ENCODE results near the gene MED19.
"Not testable (repeated sequence)": the region's sequence is repeated elsewhere in the genome, so short reads cannot be mapped to it uniquely, and the experiment has no call there.

The MED19 gene

DNA sequence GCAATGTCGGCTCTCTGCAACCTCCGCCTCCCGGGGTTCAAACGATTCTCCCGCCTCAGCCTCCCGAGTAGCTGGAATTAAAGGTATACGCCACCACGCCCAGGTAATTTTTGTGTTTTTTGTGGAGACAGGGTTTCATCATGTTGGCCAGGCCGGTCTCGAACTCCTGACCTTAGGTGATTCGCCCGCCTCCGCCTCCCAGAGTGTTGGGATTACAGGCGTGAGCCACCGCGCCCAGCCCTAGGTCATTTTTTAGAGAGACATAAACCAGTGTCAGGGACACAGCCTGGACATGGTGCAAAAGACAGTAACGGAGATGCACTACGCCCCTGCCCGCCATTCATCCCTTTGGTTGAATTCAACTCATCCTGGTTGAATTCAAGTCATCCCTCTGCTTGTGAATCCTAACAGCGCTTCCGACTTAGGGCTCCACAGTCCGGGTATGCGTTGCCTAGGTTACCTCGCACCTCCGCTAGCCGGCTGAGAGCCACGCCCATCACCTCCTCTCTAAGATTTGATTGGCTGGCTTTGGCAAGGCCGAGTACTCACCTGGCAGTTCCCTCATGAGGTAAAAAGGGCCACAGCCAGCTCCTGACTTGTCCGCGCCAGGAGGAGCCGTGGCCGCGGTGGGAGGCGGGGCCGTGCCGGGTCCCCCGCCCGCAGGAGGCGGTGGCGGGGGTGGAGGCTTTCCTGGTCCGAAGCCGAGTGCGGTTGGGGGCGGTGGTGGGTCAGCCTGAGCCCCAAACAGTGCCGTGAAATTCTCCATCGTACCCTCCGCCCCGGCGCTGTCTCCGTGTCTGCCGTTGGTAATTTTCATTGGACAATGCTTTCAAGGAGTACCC is at the start of gene MED19:
MED19 (minus strand) TSS at position 802 of the 842 bp plus-strand sequence; CDS start at position 766, 36 bp downstream.
- DNase-seq (ENCODE audit: low read depth): peak; percentile 33

- DNase-seq (ENCODE audit: low read depth): no peak
Measured at GRCh38 chr11:57758174-57758573, 46.2 kb upstream of the MED19 start.

DNA sequence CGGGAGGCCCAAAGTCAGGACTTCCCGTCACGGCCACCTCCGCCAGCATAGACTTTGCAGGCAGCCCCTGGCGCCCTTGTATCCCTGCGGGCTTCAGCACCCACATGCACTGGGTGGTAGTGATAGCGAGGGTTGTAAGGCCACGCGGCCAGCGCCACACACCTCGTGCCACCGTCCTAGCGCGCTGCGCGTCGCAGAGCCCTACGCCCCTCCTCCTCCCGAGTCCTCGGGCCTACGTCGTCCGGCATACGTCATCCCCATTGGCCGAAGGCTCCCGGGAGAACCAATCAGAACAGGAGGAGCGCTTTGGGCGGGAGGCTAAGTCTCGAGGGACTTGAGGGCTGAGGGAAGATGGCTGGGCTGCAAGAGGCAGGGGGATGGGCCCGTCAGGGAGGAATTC is 40.9 kb upstream of the MED19 start:
- no peak for DNase-seq (ENCODE audit: low read depth)

- DNase-seq (ENCODE audit: low read depth): no peak
Measured at GRCh38 chr11:57751676-57752253, 39.8 kb upstream of the MED19 start, which contains the start of gene BTBD18. TSS of gene BTBD18 (minus strand) at chr11:57751819. CDS start at chr11:57751188, 631 bp downstream.

DNA sequence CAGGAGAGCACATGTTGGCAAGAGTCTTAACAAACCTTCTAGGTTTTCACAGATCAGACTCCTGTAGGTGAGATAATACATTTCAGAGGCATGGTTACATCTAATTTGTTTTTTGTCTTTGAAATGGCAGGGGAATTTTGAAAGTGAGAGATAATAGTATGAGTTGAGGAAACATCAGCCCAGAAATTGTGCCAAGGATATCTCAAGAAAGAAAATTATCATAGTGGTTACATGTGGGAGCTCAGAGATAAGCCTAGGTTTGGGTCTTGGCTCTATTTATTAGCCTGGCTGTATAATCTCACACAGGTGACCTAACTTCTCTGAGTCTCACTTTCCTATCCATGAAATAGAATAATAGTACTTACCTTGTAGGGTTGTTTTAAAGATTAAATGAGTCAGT is 39.2 kb upstream of the MED19 start:
- DNase-seq (ENCODE audit: low read depth): no peak

DNA sequence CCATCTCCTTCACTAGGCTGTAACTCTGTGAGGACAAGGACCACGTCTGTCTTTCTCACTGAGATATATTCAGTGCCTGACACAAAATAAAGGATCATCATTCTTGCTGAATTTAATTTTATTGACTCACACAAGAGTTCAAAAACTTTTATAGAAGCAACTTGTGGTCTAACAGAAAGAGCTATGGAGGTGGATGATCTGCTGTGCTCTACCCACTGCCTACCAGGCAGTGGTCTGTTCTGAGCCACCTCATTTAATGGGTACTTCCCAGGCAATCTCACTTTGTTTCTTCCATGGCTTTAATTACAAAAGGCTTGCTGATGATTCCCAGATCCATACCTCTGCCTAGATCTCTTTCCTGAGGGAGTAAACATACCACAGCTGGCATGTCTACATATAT is 34.9 kb upstream of the MED19 start:
- DNase-seq (ENCODE audit: low read depth): no peak

DNA sequence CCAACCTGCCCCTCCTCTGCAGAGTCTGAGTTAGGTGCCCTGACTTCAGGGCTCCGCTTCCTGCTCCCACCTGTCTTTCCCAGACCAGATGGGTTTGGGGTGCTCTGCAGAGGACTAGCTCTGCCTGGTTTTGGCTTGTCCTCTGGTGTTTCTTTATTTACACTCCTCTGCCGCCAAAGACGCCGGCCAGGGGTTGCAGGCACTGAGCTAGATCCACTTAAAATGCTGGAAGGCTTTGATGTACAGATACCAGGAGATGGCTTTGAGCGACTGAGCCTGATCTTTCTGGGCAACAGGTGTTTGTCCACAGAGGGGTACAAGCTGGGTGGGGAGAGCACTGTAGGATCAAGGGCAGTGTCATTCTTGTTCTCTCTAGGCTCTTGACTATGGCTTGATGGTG is 33.2 kb upstream of the MED19 start:
- DNase-seq (ENCODE audit: low read depth): no peak

DNA sequence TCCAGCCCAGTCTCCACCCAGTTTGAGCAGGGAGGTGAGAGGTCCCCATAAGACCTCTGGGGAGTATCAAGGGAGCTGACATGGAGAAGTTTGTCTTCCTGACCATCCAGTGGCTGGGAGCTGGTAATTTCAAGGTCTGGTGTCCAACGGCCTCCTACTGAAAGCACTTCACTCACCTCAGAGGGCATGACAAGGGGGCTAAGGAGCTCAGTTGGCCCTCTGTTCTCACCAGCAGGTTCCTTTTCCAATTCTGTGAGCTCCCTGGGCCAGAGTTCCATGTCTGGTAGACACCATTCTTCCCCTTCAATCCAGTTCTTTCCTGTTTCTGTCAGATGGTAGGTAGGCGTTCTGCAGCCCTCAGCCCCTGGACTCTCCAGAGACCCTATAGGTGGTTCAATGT is 32.3 kb upstream of the MED19 start:
- DNase-seq (ENCODE audit: low read depth): no peak

- no peak for DNase-seq (ENCODE audit: low read depth)
Measured at GRCh38 chr11:57742087-57742452, 30.1 kb upstream of the MED19 start.

- peak; percentile 94 for DNase-seq (ENCODE audit: low read depth)
Measured at GRCh38 chr11:57741132-57742086, 29.4 kb upstream of the MED19 start, which contains the start of gene SELENOH. TSS of gene SELENOH (plus strand) at chr11:57741491. CDS start at chr11:57741596, 105 bp downstream.

- no peak for DNase-seq (ENCODE audit: low read depth)
Measured at GRCh38 chr11:57735619-57736298, 23.7 kb upstream of the MED19 start.

DNA sequence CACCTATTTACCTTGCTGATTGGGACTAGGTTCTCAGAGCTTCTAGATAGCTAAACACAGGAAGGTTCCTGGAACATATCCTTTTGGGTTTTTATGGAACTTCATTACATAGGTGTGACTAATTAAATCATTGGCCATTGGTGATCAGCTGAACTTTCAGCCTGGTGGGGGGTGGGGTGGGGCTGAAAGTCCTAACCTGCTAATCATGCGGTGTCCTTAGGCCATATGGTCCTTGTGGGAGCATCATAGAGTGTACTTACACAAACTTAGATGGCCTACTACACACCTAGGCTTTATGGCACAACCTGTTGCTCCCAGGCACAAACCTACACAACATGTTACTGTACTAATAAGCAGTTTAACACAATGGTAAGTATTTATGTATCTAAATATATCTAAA is 20.6 kb upstream of the MED19 start:
- DNase-seq (ENCODE audit: low read depth): no peak

GRCh38 chr11:57729479-57729878 is 17.5 kb upstream of the MED19 start:
- DNase-seq (ENCODE audit: low read depth): no peak

DNA sequence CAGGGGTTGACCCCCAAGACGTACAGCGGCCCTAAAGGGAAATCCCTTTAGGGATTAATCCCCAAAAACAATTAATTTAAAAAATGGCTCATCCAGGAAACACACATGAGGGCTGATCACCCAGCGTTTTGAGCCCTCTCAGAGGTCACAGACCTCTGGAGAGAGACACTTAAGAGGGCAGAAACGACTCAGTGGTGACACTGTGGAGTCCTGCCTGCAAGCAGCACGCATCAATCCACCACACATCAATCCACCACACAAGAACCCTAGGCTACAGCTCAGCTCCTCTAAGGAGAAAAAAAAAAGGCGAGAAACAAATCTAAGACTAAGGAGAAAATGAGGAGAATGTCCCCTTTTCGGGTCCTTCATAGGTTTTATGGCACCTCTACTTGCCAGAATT is 16.8 kb upstream of the MED19 start:
- no peak for DNase-seq (ENCODE audit: low read depth)

GRCh38 chr11:57727185-57727584 is 15.2 kb upstream of the MED19 start:
- no peak for DNase-seq (ENCODE audit: low read depth)

DNA sequence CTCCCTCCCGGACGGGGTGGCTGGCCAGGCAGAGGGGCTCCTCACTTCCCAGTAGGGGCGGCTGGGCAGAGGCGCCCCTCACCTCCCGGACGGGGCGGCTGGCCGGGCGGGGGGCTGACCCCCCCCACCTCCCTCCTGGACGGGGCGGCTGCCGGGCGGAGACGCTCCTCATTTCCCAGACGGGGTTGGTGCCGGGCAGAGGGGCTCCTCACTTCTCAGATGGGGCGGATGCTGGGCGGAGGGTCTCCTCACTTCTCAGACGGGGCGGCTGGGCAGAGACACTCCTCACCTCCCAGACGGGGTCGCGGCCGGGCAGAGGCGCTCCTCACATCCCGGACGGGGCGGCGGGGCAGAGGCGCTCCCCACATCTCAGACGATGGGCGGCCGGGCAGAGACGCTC is 4.7 kb upstream of the MED19 start:
- not testable (repeated sequence) for DNase-seq (ENCODE audit: low read depth)

DNA sequence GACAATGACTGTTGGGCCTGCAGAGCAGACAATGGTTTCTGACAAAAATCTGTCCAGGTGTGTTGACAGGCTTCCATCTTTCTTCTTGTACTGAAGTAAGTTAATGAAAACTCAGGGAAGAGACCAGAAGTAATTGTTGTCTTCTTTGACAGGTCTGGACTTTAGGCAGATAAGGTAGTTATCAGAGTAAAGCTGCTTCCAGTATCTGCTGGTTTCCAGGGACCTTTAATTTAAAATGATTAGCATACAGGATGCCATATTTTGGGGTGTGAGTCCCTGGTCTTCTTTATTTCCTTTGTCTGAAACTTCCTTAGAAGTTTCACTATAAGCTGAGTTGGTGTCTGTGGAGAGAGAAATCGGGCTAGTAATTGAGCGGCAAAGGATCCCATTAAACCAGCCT is 1.8 kb upstream of the MED19 start:
- no peak for DNase-seq (ENCODE audit: low read depth)

DNA sequence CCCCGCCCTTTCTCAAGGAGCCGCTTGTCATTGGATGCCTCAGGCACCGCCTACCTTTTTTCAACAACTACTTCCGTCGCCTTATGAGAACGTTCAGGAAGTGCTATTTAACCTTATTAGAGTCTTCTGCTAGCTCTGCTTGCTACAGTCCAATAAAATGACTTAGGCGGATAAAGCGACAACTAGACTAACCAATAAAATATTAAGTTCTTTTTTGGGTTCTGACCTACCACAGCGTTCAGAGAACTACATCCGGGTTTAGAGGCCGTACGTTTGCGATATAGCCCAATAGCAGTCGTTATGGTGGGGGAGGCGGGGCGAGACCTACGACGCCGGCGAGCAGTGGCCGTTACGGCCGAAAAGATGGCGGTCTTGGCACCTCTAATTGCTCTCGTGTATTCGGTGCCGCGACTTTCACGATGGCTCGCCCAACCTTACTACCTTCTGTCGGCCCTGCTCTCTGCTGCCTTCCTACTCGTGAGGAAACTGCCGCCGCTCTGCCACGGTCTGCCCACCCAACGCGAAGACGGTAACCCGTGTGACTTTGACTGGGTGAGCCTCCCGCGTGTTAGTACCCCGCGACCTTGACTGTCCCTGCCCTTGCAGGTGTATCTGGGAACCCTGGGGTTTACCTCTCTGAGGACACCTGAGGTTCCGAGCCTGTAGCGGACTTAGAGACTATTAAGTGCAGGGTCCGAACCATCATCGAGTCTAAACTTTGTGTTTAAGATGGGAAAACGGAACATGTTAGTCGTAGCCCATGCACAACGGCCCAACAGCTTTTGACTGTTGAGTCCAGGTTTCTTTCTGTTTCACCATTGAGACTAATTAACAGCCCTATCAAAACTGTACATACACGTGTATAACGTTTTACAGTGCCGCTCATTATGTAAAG is 488 bp upstream of the MED19 start, which contains the start of gene TMX2:
TMX2 (plus strand) TSS at position 338 of the 895 bp plus-strand sequence; CDS start at position 364, 26 bp downstream.
- peak; percentile 83 for DNase-seq (ENCODE audit: low read depth)

- no peak for DNase-seq (ENCODE audit: low read depth)
Measured at GRCh38 chr11:57709802-57710367, 2.1 kb downstream of the MED19 start.

GRCh38 chr11:57705432-57705831 is 6.6 kb downstream of the MED19 start:
- DNase-seq (ENCODE audit: low read depth): not testable (repeated sequence)
